Measurements from ENCODE around the gene ELAVL2.

The ELAVL2 gene

DNA sequence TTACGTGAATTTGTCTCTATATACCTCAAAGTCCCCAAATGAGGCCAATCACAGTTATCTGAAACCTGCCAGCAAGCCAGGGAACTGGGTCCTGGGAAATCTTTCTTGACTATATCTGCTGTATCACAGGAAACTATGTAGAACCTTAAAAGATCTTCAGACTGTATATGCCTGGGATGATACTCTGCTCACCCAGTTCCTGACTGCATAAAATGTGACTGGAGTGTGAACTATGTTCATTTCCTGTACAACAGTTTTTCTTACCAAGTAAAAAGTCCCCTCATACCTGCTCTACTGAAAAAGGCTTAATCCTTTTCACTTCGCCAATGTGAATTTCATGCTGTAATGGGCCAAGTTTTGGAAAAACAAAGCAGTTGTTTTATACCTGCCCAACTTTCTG, 162.9 kb downstream of the ELAVL2 start:
- H3F3A ChIP-seq (ENCODE audit: insufficient read depth, low read length) = no peaks in the 10 kb centered on the region
- no peaks in the 10 kb centered on the region for H3K79me2 ChIP-seq (ENCODE audit: insufficient read depth, low read length)
- no peaks in the 10 kb centered on the region for H3K9me2 ChIP-seq (ENCODE audit: low read depth, low read length)
- no peak overlapping the region for H2AFZ ChIP-seq (ENCODE audit: low read length)
- TF ChIP-seq EZH2 (IDR thresholded peaks at IDR 0.05; ENCODE audit: borderline replicate concordance, low read length) = no peak
- TF ChIP-seq, protein P1, sequence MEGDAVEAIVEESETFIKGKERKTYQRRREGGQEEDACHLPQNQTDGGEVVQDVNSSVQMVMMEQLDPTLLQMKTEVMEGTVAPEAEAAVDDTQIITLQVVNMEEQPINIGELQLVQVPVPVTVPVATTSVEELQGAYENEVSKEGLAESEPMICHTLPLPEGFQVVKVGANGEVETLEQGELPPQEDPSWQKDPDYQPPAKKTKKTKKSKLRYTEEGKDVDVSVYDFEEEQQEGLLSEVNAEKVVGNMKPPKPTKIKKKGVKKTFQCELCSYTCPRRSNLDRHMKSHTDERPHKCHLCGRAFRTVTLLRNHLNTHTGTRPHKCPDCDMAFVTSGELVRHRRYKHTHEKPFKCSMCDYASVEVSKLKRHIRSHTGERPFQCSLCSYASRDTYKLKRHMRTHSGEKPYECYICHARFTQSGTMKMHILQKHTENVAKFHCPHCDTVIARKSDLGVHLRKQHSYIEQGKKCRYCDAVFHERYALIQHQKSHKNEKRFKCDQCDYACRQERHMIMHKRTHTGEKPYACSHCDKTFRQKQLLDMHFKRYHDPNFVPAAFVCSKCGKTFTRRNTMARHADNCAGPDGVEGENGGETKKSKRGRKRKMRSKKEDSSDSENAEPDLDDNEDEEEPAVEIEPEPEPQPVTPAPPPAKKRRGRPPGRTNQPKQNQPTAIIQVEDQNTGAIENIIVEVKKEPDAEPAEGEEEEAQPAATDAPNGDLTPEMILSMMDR (IDR thresholded peaks at IDR 0.05; ENCODE audit: low read length) = no peak
- H3K4me1 ChIP-seq (ENCODE audit: insufficient read depth, low read length, severe bottlenecking) = no peaks in the 10 kb centered on the region
- H3K4me3 ChIP-seq (ENCODE audit: low read depth, low read length, poor library complexity, severe bottlenecking) = no peak overlapping the region
- no peaks in the 10 kb centered on the region for H4K20me1 ChIP-seq (ENCODE audit: insufficient read depth, low read length)
- no peaks in the 10 kb centered on the region for H3K27me3 ChIP-seq (ENCODE audit: insufficient read depth, low read length)
- H3K27ac ChIP-seq (ENCODE audit: low read depth, low read length, poor library complexity, severe bottlenecking) = no peak overlapping the region
- no peak overlapping the region for H3K4me2 ChIP-seq (ENCODE audit: low read length)
- no peaks in the 10 kb centered on the region for H3K9me3 ChIP-seq (ENCODE audit: low read length)
- H3K36me3 ChIP-seq (ENCODE audit: insufficient read depth, low read length) = no peaks in the 10 kb centered on the region
- H3K9ac ChIP-seq (ENCODE audit: low read length) = no peak overlapping the region

DNA sequence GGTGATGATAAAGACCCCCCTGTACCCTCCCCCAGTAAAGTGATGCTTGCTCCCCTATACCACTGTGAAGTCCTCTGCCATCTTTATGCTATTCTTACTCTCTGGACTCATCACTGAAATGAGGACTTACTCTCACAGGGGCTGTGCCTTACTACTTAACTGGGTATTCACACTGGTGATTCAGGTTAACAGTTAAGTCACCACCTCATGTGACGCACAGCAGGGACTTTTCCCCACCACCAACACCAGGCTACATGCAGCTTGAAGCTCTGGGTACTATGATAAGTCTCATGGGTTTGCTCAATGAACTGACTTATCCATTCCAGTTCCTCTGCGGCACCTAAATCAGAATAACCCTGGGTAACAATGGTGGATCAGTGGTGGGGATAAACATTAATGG, 163.7 kb downstream of the ELAVL2 start:
- TF ChIP-seq EZH2 (IDR thresholded peaks at IDR 0.05; ENCODE audit: borderline replicate concordance, low read length) = no peak
- TF ChIP-seq, protein P1 (IDR thresholded peaks at IDR 0.05; ENCODE audit: low read length) = no peak
- Histone ChIP-seq H3K4me1 (ENCODE audit: insufficient read depth, low read length, severe bottlenecking) (no peaks in the 10 kb centered on the region), H3K27ac (ENCODE audit: low read depth, low read length, poor library complexity, severe bottlenecking) (no peak overlapping the region), H3K36me3 (ENCODE audit: insufficient read depth, low read length) (no peaks in the 10 kb centered on the region), H3F3A (ENCODE audit: insufficient read depth, low read length) (no peaks in the 10 kb centered on the region), H4K20me1 (ENCODE audit: insufficient read depth, low read length) (no peaks in the 10 kb centered on the region), H3K79me2 (ENCODE audit: insufficient read depth, low read length) (no peaks in the 10 kb centered on the region), H3K4me3 (ENCODE audit: low read depth, low read length, poor library complexity, severe bottlenecking) (no peak overlapping the region), H2AFZ (ENCODE audit: low read length) (no peak overlapping the region), H3K27me3 (ENCODE audit: insufficient read depth, low read length) (no peaks in the 10 kb centered on the region), H3K4me2 (ENCODE audit: low read length) (no peak overlapping the region), H3K9me2 (ENCODE audit: low read depth, low read length) (no peaks in the 10 kb centered on the region), H3K9me3 (ENCODE audit: low read length) (no peaks in the 10 kb centered on the region), H3K9ac (ENCODE audit: low read length) (no peak overlapping the region)

DNA sequence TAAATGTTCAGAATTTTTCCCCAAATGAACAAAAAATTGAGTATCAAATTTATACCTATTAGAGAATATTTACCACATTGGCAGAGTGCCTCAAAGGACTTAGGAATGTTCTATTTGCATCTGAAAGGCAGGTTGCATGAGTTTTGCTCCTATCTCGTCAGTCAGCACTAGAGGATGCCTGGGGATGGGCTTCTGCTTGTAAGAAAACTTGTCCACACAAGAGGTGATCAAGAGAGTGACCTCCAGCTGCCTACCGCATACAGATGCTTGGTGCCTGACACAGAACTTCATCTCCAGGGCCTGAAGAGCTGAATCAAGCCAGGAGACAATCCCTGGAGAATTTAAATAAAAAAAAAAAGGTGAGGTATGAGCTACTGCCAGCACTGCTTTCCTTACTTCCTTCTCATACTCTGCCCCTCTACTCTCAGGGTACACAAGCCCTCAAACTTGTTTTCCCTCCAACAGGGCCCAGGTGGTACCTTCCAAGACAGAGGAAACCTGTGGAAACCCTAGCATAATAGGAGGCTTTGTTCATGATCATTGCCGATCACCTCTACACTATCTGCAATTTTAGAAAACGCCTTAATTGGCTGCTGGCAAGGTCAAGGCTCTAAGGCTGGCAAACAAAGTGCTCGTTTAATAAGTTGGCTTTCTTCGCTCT, 166.6 kb downstream of the ELAVL2 start:
- Histone ChIP-seq H3K4me3 (ENCODE audit: low read depth, low read length, poor library complexity, severe bottlenecking) (no peak overlapping the region), H3K9me3 (ENCODE audit: low read length) (no peaks in the 10 kb centered on the region), H3K36me3 (ENCODE audit: insufficient read depth, low read length) (no peaks in the 10 kb centered on the region), H3K4me2 (ENCODE audit: low read length) (no peak overlapping the region), H3K27me3 (ENCODE audit: insufficient read depth, low read length) (no peaks in the 10 kb centered on the region), H4K20me1 (ENCODE audit: insufficient read depth, low read length) (no peaks in the 10 kb centered on the region), H3K9me2 (ENCODE audit: low read depth, low read length) (no peaks in the 10 kb centered on the region), H3K4me1 (ENCODE audit: insufficient read depth, low read length, severe bottlenecking) (no peaks in the 10 kb centered on the region), H3K9ac (ENCODE audit: low read length) (no peak overlapping the region), H3K79me2 (ENCODE audit: insufficient read depth, low read length) (no peaks in the 10 kb centered on the region), H3F3A (ENCODE audit: insufficient read depth, low read length) (no peaks in the 10 kb centered on the region), H2AFZ (ENCODE audit: low read length) (no peak overlapping the region), H3K27ac (ENCODE audit: low read depth, low read length, poor library complexity, severe bottlenecking) (no peak overlapping the region)
- no peak for TF ChIP-seq EZH2 (IDR thresholded peaks at IDR 0.05; ENCODE audit: borderline replicate concordance, low read length)
- TF ChIP-seq, protein P1 (IDR thresholded peaks at IDR 0.05; ENCODE audit: low read length) = no peak
